Measurements from ENCODE around the gene RAB31.

DNA sequence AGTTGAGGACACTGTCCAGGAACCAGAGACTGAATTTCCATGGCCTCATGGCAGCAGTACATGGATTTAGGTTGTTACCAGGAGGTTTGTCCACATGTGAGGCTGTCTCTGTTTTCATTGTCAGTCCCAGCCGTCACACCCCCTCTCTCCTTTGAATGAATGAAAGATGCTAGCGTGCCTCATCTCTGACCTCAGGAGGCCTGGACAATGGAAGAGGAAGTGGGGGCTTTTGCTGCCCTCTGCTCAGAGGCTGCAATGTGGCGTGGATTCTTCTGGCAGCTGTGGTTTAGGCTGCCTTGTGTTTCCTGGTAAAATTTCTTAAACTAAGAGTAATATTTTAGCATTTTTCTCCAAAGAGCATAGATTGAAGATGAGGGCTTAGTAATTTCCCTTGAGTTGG, 47.5 kb downstream of the RAB31 start:
- TF ChIP-seq POLR2AphosphoS5 (IDR thresholded peaks at IDR 0.05) (no peak), POLR2A (IDR thresholded peaks at IDR 0.05; ENCODE audit: low read depth) (no peak), EP300 (IDR thresholded peaks at IDR 0.05) (no peak)
- TF ChIP-seq, protein P1, sequence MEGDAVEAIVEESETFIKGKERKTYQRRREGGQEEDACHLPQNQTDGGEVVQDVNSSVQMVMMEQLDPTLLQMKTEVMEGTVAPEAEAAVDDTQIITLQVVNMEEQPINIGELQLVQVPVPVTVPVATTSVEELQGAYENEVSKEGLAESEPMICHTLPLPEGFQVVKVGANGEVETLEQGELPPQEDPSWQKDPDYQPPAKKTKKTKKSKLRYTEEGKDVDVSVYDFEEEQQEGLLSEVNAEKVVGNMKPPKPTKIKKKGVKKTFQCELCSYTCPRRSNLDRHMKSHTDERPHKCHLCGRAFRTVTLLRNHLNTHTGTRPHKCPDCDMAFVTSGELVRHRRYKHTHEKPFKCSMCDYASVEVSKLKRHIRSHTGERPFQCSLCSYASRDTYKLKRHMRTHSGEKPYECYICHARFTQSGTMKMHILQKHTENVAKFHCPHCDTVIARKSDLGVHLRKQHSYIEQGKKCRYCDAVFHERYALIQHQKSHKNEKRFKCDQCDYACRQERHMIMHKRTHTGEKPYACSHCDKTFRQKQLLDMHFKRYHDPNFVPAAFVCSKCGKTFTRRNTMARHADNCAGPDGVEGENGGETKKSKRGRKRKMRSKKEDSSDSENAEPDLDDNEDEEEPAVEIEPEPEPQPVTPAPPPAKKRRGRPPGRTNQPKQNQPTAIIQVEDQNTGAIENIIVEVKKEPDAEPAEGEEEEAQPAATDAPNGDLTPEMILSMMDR (IDR thresholded peaks at IDR 0.05), result no peak

All from esophagus muscularis mucosa (tissue), 4 donors.